K562 (cell line): Measurements from ENCODE around the gene POLR1D. TPM values are rescaled to one million over a fixed set of nuclear protein-coding genes. Genes with fewer than 3 reads are reported as not detected.

ENCODE experiments used
- ATAC-seq: fragments of 200-7000 bp; cut with Tn5 transposase; 3 replicates; pipeline ENCODE4 v1.9.1; 2020; ENCODE audit warnings: moderate library complexity
- BruUV-seq: library from RNA; stranded (reverse); fragments of 400-500 nt; replicated peaks from 2 replicates; lab custom pipeline; 2021; lab: Mats Ljungman, UMichigan
- CTCF ChIA-PET: fragments of 300-600 bp; formaldehyde crosslinking; extraction: SDS; loops from one replicate; lab custom pipeline; 2021; ENCODE audit warnings: low intra/inter-chr PET ratio; lab: Yijun Ruan, JAX
- POLR2A ChIA-PET: fragments of 300-600, 350-650 bp; sonication (Branson Sonifier 250); formaldehyde crosslinking; extraction: SDS; loops from one replicate; lab custom pipeline; 2021; ENCODE audit warnings: antibody characterized with exemption, inconsistent platforms; lab: Yijun Ruan, JAX
- DNase-seq, 4 experiments: peaks; one replicate each; pipeline versions ENCODE4 v3.0.0 to v3.0.0-alpha.2; 2011 to 2018; ENCODE audit warnings: low spot score in 3 of 4, mixed read lengths in 3 of 4; ENCODE audit errors: extremely low read depth in 1 of 4
- FAIRE-seq: peaks from 2 replicates; lab custom pipeline; 2011; peaks lifted over from hg19 to GRCh38; lab: Jason Lieb, UNC
- H2AFZ ChIP-seq: 2 replicates; pipeline ENCODE4 v1.6.0; 2011; ENCODE audit warnings: low read depth, low read length, control low read depth, inconsistent platforms
- H3K27ac ChIP-seq: fragments of 200-600 bp; 3 replicates; pipeline ENCODE4 v1.8.0; 2011; ENCODE audit warnings: low read depth, mild to moderate bottlenecking, control low read depth, inconsistent platforms, low read length, moderate library complexity, mixed read lengths; ENCODE audit errors: extremely low read depth
- H3K27me3 ChIP-seq, 2 experiments: fragments of 300-600 bp in 1 of 2; 2 replicates in 1 of 2; 3 replicates in 1 of 2; pipeline versions ENCODE4 v1.6.0 to v1.8.0; 2011; ENCODE audit warnings: inconsistent platforms in 2 of 2, low read length in 2 of 2, mild to moderate bottlenecking in 1 of 2, mixed read lengths in 1 of 2, moderate library complexity in 1 of 2; ENCODE audit not compliant: control insufficient read depth in 2 of 2, insufficient read depth in 2 of 2
- H3K36me3 ChIP-seq: fragments of 300-600 bp; 3 replicates; pipeline ENCODE4 v1.8.0; 2011; ENCODE audit warnings: mild to moderate bottlenecking, low read length, inconsistent platforms; ENCODE audit not compliant: control insufficient read depth, insufficient read depth
- H3K4me1 ChIP-seq, 2 experiments: fragments of 200-600 bp in 1 of 2; replicated peaks in 1 of 2; 2 replicates in 1 of 2; 3 replicates in 1 of 2; pipeline versions ENCODE4 v1.5.1 to v1.8.0; 2011; ENCODE audit warnings: inconsistent platforms in 2 of 2, low read length in 2 of 2, mild to moderate bottlenecking in 1 of 2, mixed read lengths in 1 of 2, moderate library complexity in 1 of 2; ENCODE audit not compliant: control insufficient read depth in 2 of 2, insufficient read depth in 2 of 2
- H3K4me2 ChIP-seq: 2 replicates; pipeline ENCODE4 v1.6.1; 2011; ENCODE audit warnings: low read length, control low read depth, inconsistent platforms, mixed read lengths; ENCODE audit not compliant: insufficient read depth
- H3K4me3 ChIP-seq: fragments of 200-600 bp; sonication (generic), shearing (Covaris generic); 2 replicates; pipeline ENCODE4 v1.5.1; 2016; ENCODE audit warnings: control low read depth, inconsistent platforms
- H3K79me2 ChIP-seq: fragments of 200-600 bp; 3 replicates; pipeline ENCODE4 v1.8.0; 2011; ENCODE audit warnings: low read length, inconsistent platforms; ENCODE audit not compliant: control insufficient read depth, insufficient read depth
- H3K9ac ChIP-seq, 2 experiments: 2 replicates each; pipeline versions ENCODE4 v1.6.0 to v1.6.1; 2011; ENCODE audit warnings: low read depth in 2 of 2, low read length in 2 of 2, control low read depth in 1 of 2, inconsistent platforms in 1 of 2, mild to moderate bottlenecking in 1 of 2, mixed read lengths in 1 of 2; ENCODE audit not compliant: insufficient read depth in 1 of 2
- H3K9me1 ChIP-seq: one replicate; pipeline ENCODE4 v1.6.0; 2011; ENCODE audit warnings: inconsistent platforms, mild to moderate bottlenecking, low read length, moderate library complexity; ENCODE audit not compliant: control insufficient read depth, insufficient read depth
- H3K9me3 ChIP-seq: replicated peaks from 2 replicates; pipeline ENCODE4 v1.5.1; 2011; ENCODE audit warnings: low read depth, low read length, inconsistent platforms; ENCODE audit not compliant: control insufficient read depth, insufficient read depth
- H4K20me1 ChIP-seq: replicated peaks from 2 replicates; pipeline ENCODE4 v1.6.1; 2011; ENCODE audit warnings: low read length, inconsistent platforms, mixed read lengths; ENCODE audit not compliant: control insufficient read depth, insufficient read depth
- GTF2E2 ChIP-seq: fragments of 200-800 bp; sonication (Bioruptor generic); IDR thresholded peaks from 2 replicates; pipeline ENCODE4 v1.6.1; 2016; ENCODE audit warnings: missing genetic modification characterization, missing compliant biosample characterization
- NFIX ChIP-seq: fragments of 250-450 bp; sonication (Bioruptor Pico); IDR thresholded peaks from 2 replicates; pipeline ENCODE4 v1.4.0; 2020; ENCODE audit warnings: low read depth, mild to moderate bottlenecking, moderate library complexity
- SP1 ChIP-seq: sonication (generic); formaldehyde crosslinking; IDR thresholded peaks from 2 replicates; pipeline ENCODE4 v1.8.1; 2022; ENCODE audit warnings: mild to moderate bottlenecking, missing genetic modification reagents
- ZNF347 ChIP-seq: fragments of 450-650 bp; formaldehyde crosslinking; IDR thresholded peaks from 2 replicates; pipeline ENCODE4 v1.4.0; 2020; ENCODE audit warnings: low read depth, mild to moderate bottlenecking, moderate library complexity
- WGBS: fragments of 100-300 bp; shearing (Covaris generic); methylation state at CpG from one replicate; pipeline ENCODE4 v1.1.6; 2016; ENCODE audit warnings: low coverage, mixed read lengths; ENCODE audit not compliant: insufficient coverage; ENCODE audit errors: missing lambda C conversion rate; 5-methylcytosine and 5-hydroxymethylcytosine counted together
- in situ Hi-C: fragments of 300-500 bp; cut with MboI; formaldehyde crosslinking; loops from 4 replicates; pipeline ENCODE4 v1.15.0; 2018; ENCODE audit warnings: inconsistent platforms, mixed read lengths
- intact Hi-C: fragments of 100-400 bp; cut with micrococcal nuclease; formaldehyde crosslinking; loops from 2 replicates; pipeline ENCODE4 v1.14.2; 2022
- polyA plus RNA-seq, 8 experiments: library from polyadenylated mRNA; depleted of rRNA in 4 of 8; stranded (reverse) in 5 of 8; unstranded in 3 of 8; fragments of >200 nt; fragmentation: Nextera tagmentation in 2 of 8; fragmentation: Illumina TruSeq in 1 of 8; extraction: Ambion mirVana in 2 of 8; extraction: Trizol in 1 of 8; gene quantifications; 2 replicates each; pipeline versions ENCODE4 v1.2.1 to v1.2.3, GENCODE V29; 2011 to 2014; ENCODE audit warnings: inconsistent platforms in 1 of 8, missing spikeins in 1 of 8
- total RNA-seq, 7 experiments: library from RNA; depleted of rRNA in 6 of 7; stranded (reverse); fragments of >200 nt in 6 of 7; fragmentation: Illumina TruSeq in 2 of 7; extraction: Trizol in 2 of 7; gene quantifications; 2 replicates each; pipeline versions ENCODE4 v1.2.1 to v1.2.3, GENCODE V29; 2011 to 2021; ENCODE audit warnings: low replicate concordance in 1 of 7
- TF ChIP-seq, protein P1 (sequence below): fragments of 250-450 bp; sonication (Bioruptor Pico); IDR thresholded peaks from 2 replicates; pipeline ENCODE4 v1.4.0; 2020; ENCODE audit warnings: mild to moderate bottlenecking, moderate library complexity

The POLR1D gene
- total and polyA plus RNA-seq, 9 of the 15 experiments (the other 6 are each of a cell fraction or from before 2014, with no cell fraction given), result 107 to 188 (median 145) TPM

DNA sequence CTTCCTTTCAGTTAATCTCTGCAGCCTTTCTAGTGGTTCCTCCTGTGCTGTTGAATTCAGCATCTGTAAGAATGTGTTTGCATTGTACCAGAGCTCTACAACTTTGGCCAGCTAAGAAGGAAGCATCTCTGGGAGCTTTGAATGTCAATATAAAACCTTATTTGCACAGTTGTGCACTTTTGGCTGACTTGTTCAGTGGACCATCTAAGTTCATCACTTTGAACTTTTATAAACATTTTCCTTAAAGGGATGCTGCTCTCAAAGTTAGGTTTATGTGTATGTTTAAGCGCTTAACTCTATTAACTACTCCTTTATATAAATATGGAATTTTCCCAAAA lies 15.6 kb downstream of the POLR1D start:
- Histone ChIP-seq H3K79me2 (peaks cover 13% of the 10 kb centered on the region; the same call in 2 of the 3 replicates), H2AFZ (no peak overlapping the region), H3K9me1 (no peaks in the 10 kb centered on the region), H3K36me3 (peaks cover 8% of the 10 kb centered on the region; the same call in 1 of the 3 replicates), H4K20me1 (no peaks in the 10 kb centered on the region), H3K4me2 (no peak overlapping the region)
- 100% methylated on average over 1 of the region's 1 CpG for WGBS
- no peak for FAIRE-seq
- intact Hi-C loops (no loop called here), in situ Hi-C loops (no loop called here)
- CTCF ChIA-PET, result interaction anchor here (0.7 kb wide), 1 partner anchor 264 kb away, joined by 3 read pairs; no protein-coding TSS in a partner anchor
- no peak for TF ChIP-seq GTF2E2 (tag)
- TF ChIP-seq, protein P1, sequence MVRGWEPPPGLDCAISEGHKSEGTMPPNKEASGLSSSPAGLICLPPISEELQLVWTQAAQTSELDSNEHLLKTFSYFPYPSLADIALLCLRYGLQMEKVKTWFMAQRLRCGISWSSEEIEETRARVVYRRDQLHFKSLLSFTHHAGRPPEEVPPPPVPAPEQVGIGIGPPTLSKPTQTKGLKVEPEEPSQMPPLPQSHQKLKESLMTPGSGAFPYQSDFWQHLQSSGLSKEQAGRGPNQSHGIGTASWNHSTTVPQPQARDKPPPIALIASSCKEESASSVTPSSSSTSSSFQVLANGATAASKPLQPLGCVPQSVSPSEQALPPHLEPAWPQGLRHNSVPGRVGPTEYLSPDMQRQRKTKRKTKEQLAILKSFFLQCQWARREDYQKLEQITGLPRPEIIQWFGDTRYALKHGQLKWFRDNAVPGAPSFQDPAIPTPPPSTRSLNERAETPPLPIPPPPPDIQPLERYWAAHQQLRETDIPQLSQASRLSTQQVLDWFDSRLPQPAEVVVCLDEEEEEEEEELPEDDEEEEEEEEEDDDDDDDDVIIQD (CRISPR knock-in tag), result no peak
- no peak for TF ChIP-seq SP1 (CRISPR knock-in tag)
- no peak for TF ChIP-seq NFIX (CRISPR knock-in tag)
- no peak for TF ChIP-seq ZNF347 (CRISPR knock-in tag)
- TF ChIP-seq, all 486 proteins: peak for 0
- no peaks in the 10 kb centered on the region for H3K27me3 ChIP-seq
- no peak overlapping the region for H3K4me3 ChIP-seq
- no peak overlapping the region for H3K9ac ChIP-seq
- H3K9me3 ChIP-seq, result no peaks in the 10 kb centered on the region
- POLR2A ChIA-PET, result no interaction called here
- DNase-seq (no peak), ATAC-seq (no peak)
- H3K27ac ChIP-seq, result no peak overlapping the region
- BruUV-seq, result no TSS peak
- H3K4me1 ChIP-seq, result peaks cover 0 to 3% of the 10 kb centered on the region in 2 experiments; a peak in 2 of 5 replicates
